ENCODE measurements around the gene IL10RB. TPM values are rescaled to one million over a fixed set of nuclear protein-coding genes. Genes with fewer than 3 reads are reported as not detected.

Gene IL10RB
- total and polyA plus RNA-seq, 2 of the 13 experiments (the other 11 are each of a cell fraction or from before 2014, with no cell fraction given) = 17.4 to 18.2 TPM

GRCh38 chr21:33305344-33305671 is 39.1 kb downstream of the IL10RB start:
- in situ Hi-C loops (cut with HindIII; ENCODE audit: extremely low pct_ligation_motif_present, low pct_unique_long_range_greater_than_20kb) = no loop called here
- Histone ChIP-seq H2AFZ (ENCODE audit: low read length) (no peak overlapping the region), H3K36me3 (replicated peaks in 1 of 2; ENCODE audit: control insufficient read depth in 1 of 2, insufficient read depth in 2 of 2, low read length in 2 of 2) (no peaks in the 10 kb centered on the region), H3K27me3 (ENCODE audit: control insufficient read depth in 1 of 2, insufficient read depth in 2 of 2, low read length in 2 of 2) (no peaks in the 10 kb centered on the region), H3K4me2 (ENCODE audit: low read depth, low read length) (peak overlapping the region; percentile 62), H3K4me1 (ENCODE audit: insufficient read depth, low read length) (peaks cover 53% of the 10 kb centered on the region), H3K79me2 (ENCODE audit: insufficient read depth, low read length) (no peaks in the 10 kb centered on the region), H3K9ac (ENCODE audit: insufficient read depth, low read depth, low read length) (no peak overlapping the region), H4K20me1 (ENCODE audit: insufficient read depth, low read length) (no peaks in the 10 kb centered on the region), H3K27ac (ENCODE audit: extremely low read length, insufficient read depth, low read length) (no peak overlapping the region), H3K9me3 (ENCODE audit: low read length) (0 out of 2 replicates have a peak, but pooled peaks cover 4% of the 10 kb centered on the region), H3K4me3 (replicated peaks in 1 of 3; ENCODE audit: insufficient read depth in 1 of 3, low read depth in 2 of 3, low read length in 3 of 3) (no peak overlapping the region)
- DNase-seq (ENCODE audit: low spot score) (no peak), ATAC-seq (peak; percentile 59), FAIRE-seq (no peak)
- intact Hi-C loops (cut with micrococcal nuclease; ENCODE audit: unreplicated experiment) = no loop called here
- CTCF ChIA-PET (ENCODE audit: low intra/inter-chr PET ratio, low total read pairs) = no interaction called here
- WGBS (ENCODE audit: low lambda C conversion rate) = 2% methylated on average over 4 of the region's 4 CpGs
- POLR2A ChIA-PET = no interaction called here
- BruUV-seq (replicated peaks) = no TSS peak
- TF ChIP-seq ZNF652 (CRISPR knock-in tag; IDR thresholded peaks at IDR 0.05; ENCODE audit: borderline replicate concordance, low read depth) (peak; percentile 82), RARA (CRISPR knock-in tag; IDR thresholded peaks at IDR 0.05) (peak; percentile 96), ATF1 (CRISPR knock-in tag; IDR thresholded peaks at IDR 0.05) (0 out of 2 replicates have a peak, but pooled peaks have one; percentile 41), ZBED4 (CRISPR knock-in tag; IDR thresholded peaks at IDR 0.05; ENCODE audit: borderline replicate concordance) (no peak), ZNF891 (CRISPR knock-in tag; IDR thresholded peaks at IDR 0.05) (no peak), PAXIP1 (CRISPR knock-in tag; conservative IDR thresholded peaks at IDR 0.05) (peak; percentile 91), ARID5B (CRISPR knock-in tag; IDR thresholded peaks at IDR 0.05) (peak; percentile 26; the same call in 1 of the 2 replicates), SP5 (CRISPR knock-in tag; IDR thresholded peaks at IDR 0.05; ENCODE audit: borderline replicate concordance, low read depth) (no peak), ZNF335 (CRISPR knock-in tag; IDR thresholded peaks at IDR 0.05) (no peak), DMTF1 (CRISPR knock-in tag; IDR thresholded peaks at IDR 0.05) (no peak), ZNF367 (CRISPR knock-in tag; IDR thresholded peaks at IDR 0.05; ENCODE audit: borderline replicate concordance) (no peak), ZNF615 (CRISPR knock-in tag; IDR thresholded peaks at IDR 0.05; ENCODE audit: borderline replicate concordance) (no peak)
